ENCODE results near the gene PRICKLE2.
A peak's percentile ranks its signal among the peaks of the same experiment; 100 is the strongest.

PRICKLE2 gene, protein sequence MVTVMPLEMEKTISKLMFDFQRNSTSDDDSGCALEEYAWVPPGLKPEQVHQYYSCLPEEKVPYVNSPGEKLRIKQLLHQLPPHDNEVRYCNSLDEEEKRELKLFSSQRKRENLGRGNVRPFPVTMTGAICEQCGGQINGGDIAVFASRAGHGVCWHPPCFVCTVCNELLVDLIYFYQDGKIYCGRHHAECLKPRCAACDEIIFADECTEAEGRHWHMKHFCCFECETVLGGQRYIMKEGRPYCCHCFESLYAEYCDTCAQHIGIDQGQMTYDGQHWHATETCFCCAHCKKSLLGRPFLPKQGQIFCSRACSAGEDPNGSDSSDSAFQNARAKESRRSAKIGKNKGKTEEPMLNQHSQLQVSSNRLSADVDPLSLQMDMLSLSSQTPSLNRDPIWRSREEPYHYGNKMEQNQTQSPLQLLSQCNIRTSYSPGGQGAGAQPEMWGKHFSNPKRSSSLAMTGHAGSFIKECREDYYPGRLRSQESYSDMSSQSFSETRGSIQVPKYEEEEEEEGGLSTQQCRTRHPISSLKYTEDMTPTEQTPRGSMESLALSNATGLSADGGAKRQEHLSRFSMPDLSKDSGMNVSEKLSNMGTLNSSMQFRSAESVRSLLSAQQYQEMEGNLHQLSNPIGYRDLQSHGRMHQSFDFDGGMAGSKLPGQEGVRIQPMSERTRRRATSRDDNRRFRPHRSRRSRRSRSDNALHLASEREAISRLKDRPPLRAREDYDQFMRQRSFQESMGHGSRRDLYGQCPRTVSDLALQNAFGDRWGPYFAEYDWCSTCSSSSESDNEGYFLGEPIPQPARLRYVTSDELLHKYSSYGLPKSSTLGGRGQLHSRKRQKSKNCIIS

DNA sequence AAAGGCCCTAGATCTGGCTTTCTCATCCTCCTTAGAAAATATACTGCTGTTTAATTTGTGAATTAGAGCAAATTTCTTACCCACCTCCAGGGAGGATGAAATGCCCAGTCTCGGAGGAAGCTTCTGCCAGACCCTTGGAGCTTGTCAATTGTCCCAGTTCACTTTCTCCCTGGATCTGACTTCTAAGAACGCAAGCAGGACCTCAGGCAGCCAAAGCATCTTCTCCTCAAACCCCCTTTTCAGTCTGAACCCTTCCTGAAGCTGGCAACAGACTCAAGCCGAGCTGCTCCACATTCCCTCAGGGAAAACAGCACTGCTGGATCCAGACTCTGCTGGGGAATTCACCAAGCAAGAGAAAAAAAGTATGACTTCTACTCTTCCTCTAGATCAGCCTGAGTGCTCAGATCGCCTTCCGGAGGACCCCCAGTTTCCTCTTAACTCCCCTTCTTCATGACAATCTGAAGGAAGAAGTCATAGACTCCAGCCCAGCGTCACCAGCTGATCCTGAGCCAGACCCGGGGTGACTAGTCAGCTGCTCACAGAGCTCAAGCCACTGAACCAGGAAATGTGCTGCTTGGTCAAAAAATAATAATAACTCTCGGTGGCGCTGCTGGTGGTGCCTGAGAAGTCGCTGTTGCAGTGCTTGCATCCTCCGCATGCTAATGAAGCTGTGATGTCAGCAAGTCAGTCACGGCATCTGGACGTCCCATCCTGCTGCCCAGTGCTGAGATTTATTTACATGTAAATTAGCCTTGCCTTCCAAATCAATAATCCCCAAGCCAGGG is at the start of gene PRICKLE2:
TSS of gene PRICKLE2 (minus strand) at position 641 of the 785 bp plus-strand sequence. CDS start 26,539 bp downstream, outside the sequence.
- peak; percentile 9 to 28 (median 27) for DNase-seq

DNA sequence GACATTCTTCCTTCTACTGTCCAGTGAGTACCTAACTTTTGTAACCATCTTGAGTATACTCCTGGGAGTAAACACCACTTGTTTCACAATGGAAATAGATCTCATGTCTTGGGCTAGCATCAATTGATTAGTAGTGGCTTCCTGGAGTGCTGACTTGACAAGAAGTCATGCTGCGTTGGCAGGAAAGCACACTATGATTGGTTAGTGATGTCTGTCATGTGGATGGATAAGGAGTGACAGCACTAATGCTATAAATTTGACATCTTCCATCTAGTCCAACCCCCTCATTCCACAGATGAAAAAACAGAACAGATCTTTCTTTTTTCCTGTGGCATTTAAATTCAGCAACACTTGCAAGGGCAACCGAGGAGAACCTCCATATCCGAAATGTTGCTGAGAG is 47.6 kb upstream of the PRICKLE2 start:
- DNase-seq, result no peak

DNA sequence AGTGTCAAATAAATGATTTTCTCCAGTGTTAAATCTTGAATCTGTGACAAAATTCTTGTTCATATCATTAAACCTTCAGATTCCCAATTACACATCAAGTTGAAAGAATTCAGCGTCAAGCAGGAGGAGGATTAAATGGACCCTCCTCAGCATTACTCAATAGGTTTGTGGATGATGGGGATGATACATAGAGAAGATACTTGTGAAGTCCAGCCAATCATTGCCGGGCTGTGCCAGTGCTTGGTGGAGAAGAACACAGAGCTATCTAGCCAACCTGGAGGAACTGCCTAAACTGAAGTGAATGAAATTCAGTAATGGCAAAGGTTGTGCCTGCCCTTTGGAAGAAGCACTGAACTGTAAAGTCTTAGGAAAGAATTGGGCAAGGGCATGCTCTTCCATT is 47.0 kb upstream of the PRICKLE2 start:
- no peak for DNase-seq

DNA sequence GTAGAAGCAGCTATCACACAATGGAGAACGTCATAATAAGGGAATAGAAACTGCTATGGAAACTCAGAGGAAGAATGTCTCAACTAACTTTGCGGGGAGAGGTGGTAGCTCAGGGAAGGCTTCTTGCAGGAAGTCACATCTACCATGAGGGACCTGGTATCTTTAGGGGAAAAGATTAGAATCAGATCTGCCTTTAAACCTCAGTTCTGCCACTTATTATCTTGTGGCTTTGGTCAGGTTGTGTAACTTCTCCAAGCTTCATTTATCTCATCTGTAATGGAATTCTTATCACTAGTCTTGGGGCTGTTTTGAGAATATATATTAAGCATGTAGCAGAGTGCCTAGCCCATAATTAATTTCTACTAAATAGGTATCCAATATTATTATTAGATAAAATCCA is 46.4 kb upstream of the PRICKLE2 start:
- DNase-seq, result no peak

DNA sequence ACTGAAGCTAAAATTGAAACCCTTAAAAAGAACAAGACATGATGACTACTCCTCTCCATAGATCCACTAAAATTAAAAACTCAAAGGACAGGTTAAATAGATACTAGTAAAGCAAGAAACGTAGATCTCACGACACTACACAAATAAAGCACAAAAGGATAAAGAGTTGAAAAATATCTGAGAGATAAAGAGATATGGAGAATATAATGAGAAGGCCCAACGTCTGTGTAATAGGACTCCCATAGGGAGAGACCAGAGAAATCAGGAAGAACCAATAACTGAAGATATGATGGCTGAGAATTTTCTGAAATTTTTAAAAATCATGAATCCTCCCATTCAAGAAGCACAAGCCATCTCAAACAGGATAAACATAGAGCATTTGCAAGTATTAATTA is 45.6 kb upstream of the PRICKLE2 start:
- no peak for DNase-seq

DNA sequence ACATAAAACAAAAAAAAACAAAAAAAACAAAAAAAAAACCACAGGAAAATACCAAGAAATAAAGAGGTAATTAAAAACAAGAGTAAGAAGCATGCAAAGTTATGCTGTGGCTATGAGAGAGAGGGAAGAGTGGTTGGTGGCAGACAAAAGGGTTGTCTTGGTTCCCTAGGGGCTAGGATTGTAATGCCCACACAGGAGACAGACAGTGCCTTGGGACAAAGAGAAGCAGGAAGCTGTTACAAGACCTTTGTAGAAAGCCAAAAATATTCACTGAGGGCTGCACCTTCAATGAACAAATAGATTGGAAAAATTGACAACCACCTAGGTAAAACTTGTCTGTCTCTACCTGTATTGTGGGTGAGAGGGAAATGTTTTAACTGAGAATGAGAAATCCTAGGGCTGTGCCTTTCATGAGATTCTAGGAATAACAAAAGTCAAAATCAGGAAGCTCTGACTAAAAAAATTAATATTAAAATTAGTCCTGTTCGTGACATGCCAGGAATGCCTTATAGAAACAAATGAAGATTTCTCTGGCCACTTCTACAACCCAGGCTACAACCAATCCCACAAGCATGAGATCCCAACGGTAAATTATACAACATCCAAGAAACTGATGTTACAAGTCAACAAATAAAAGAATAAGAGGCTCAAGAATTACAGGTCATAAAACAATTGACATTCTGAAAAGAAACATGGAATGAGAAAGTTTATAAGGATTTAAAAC is 45.0 kb upstream of the PRICKLE2 start:
- no peak for DNase-seq

DNA sequence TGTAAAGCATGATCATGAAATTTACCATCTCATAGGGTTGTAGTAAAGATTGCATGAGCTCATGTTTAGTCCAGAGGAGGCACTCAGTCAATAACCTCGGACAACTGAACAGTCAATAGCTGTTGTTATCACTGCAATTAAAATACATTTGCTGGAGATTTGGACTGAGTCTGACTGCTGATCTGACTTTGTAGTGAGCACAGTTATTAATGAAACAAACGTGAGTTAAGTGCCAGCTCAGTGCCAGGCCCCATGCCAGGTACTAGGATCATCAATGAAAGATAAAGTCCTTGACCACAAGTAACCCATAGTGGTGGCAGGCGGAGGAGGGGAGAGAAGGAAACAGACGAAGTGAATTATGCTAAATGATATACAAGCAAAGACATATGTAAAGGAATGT is 43.7 kb upstream of the PRICKLE2 start:
- no peak for DNase-seq

DNA sequence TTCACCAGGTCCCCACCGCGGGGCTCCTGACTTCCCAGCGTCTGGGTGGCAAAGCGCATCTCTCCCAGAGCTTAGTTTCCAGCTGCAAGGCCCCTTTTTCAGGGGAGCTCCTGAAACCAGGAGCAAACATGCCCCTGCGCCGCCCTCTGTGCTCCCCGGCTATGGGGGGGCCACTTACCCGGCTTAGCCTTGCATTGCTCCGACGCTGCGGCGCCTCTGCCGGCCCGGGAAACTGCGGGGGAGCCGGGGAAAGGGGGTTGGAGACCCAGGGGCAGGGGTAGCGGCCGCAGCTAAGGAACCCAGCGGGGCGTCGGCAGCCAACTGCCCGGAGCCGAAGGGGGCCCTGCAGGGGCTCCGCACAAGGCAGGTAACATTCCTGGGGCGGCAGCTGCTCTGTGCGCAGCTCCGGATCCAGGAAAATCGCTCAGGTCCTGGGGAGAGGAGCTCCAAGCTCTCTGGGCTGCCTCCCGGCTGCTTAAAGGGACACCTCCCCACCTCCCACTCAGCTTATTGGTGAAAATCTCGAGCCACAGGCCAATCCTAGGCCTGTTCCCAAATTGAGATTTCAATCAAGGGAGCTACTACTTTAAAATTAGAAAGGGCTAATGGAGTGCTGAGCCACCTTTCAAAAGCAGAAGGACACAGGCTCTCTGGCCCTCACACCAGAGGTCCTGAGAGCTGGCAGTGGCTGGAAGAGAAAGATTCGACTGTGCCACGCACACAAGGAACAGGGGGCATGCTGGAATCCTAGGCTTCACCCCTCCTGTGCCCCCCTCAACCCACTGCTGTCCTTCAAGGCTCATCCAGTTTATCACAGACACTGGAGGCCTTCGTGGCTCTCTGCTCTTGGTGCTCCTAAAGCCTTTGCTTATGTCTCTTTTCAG is 42.7 kb upstream of the PRICKLE2 start:
- no peak for DNase-seq

DNA sequence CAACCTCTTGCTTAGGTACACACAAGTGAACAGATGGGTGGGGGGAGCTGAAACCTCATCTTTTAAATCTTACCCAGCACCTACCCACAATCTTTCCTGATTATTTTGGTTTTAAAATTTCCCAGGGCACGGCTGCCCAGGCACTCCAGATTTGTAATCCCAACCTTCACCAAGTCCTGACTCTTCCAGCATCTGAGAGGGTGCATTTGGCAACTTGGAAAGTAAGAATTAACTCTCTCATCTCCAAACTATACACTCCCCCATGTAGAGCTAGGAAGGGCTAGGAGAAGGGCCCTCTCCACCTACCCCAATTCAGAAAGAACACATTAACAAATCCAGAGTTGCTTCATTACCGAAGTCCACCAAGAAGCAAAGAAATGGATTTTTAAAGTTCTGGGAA is 41.7 kb upstream of the PRICKLE2 start:
- no peak for DNase-seq

DNA sequence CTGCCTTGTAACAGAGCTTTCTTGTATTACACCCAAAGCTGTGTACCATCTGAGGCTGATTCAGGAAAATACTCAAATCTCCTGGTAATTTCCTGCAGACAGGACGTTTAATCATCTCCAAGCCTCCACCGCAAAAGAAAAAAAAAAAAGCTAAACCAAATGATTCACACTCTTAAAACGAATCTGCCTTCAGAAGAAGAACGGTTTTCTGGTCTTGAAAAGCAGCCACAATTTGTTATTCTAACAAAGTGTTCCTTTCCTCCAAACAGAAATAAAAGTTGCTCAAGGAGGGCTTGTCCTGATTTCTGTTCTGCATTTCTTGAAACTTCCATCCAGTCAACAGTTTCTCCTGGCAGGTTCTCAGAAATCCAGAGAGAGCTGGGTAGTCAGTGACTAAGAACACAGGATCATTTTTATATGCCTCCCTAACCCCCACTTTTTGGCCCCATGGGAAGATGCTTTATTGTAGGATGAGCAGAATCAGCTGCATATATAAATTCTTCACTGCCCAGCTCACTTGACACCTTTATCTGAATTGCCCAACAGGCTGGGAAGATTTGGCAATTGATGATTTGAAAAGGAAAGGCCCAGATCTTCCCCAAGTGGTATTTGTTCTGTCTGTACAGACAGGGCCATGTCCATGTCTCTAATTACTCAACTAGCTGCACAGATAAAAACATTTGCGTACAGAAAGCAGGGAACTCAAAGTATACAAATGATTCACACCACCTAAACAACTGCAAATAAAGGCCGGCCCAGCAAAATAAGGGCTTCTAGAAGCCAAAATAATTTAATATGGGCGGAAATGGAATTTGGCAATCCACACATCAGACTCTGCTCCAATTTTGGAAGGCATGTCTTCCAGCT is 41.0 kb upstream of the PRICKLE2 start:
- peak in 1 of 3 donors; percentile 7 for DNase-seq

DNA sequence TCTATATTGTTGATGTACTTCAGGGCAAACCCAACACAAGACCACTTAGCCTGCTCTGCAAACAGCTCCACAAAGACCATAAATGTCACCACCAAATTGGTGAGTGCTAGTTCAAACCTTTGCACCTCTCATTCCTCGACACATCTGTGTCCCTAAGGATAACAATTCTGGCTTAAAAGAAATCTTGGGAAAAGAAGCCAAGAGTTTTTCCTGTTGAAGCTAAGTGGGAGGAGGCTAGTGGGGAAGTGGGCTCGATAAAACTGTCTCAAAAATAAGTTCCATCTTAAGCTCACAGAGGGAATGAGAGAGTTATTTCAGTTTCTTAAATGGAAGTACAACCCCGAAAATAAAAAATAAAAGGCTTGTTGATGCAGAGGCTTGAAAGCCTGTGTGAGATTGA is 40.4 kb upstream of the PRICKLE2 start:
- no peak for DNase-seq

DNA sequence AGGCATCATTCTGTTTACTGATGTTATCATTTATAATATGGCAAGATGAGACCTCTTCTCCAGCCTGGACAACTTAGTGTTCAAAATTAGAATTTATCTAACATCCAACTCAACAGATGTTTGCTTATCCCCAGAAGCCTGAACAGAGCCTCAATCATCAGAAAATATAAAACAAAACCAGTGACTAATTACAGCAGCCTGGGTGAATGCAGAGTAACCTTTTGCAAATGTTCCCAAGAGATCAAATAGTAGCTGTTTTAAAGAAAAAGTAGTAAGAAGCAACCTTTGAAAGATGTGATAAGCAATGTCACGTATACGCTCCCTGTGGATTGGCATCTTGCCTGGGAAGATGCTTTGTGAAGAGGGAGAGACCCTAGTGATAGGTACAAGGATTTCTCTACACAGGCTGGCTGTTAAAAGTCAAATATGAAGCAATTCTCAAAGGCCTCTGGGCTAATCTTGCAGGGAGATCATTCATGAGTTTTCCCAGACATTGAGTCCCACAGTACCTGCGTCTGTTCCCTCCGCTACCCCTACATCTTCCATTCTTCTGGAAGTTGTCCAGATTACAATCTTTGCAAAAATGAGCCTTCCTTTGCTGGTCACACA is 39.3 kb upstream of the PRICKLE2 start:
- no peak for DNase-seq

DNA sequence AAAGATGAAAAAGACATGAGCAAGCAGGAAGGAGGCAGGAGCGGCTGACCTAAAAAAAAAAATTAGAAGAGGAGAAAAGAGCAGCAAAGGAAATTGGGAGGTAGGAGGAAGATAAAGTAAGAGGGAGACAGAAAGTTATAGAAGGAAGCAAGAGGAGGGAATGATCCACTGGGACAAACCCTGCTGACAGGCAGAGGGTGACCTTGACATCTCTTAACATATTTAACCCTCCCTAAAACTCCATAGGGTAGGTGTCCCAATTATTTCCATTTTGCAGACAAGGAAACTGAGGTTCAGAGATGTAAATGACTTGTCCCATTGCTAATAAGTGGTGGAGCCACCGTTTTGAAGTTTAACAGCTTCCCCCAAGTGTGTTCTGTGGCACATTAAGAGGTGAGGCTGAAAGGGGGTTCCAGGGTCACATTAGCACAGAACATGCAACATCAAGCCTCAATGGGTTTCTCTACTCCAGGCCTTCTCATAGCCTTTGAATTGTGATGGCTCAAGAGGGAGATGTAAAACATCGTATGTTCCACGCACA is 37.4 kb upstream of the PRICKLE2 start:
- no peak for DNase-seq

DNA sequence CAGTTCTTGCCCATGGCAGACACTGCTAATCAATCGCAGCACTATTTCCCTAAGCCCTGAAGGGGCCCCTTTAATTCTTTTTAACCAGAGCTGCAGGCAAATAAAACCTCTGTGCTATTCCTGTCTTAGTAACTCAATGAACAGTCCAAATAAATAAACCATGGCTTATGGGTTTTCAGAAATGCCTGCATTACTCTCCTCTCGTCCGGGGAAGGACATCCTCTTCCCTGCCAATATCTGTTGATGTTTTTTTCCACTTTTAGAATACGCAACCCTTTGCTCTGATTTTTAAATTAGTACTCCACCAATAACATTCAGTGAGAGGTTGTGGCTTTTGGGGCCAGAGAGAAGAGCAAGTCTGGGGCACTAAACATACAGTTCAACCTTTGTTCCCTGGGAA is 35.2 kb upstream of the PRICKLE2 start:
- DNase-seq, result no peak

DNA sequence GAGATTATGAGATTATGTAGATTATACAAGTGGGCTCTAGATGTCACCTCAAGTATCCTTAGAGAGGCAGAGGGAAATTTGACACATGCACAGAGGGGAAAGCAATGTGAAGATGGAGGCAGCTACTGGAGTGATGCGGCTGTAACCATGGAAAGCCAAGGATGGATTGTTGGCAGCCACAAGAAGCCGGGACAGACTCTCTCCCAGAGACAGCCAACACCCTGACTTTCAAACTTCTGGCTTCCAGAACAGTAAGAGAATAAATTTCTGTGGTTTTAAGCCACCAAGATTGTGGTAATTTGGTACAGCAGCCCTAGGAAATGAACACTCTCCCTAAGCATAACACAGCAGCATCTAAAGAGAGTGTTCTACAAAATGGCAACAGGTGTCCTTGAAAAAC is 34.4 kb upstream of the PRICKLE2 start:
- no peak for DNase-seq

DNA sequence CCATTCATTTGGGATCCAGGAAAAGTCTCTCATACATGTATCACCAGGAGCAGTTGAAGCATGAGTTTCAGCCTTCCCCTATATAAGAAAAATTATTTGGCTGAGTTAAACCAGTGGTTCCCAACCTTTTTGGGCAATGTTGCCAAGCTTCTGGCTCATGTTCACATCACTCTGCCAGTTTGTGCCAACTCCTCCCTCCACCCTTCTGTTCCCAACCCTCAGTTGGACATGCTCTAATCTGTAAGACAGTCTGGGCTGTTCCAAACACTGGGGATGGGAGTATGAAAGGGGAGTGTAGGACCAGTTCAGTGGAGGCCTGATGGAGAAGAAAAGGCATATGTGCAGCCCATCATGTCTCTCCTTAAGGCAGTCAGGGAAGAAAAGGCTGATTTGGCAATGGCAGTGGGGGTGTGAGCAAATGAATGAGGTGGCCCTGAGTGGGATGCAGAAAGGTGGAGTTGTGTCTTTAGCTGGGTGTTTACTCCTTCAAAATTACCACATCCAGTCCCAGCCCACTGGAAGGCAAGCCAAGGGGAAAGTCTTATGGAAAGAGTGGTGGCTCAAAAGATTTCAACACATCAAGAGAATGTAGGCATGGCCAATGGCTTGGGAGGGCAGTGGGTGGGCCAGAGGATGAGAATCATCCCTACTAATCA is 32.0 kb upstream of the PRICKLE2 start:
- DNase-seq, result no peak

DNA sequence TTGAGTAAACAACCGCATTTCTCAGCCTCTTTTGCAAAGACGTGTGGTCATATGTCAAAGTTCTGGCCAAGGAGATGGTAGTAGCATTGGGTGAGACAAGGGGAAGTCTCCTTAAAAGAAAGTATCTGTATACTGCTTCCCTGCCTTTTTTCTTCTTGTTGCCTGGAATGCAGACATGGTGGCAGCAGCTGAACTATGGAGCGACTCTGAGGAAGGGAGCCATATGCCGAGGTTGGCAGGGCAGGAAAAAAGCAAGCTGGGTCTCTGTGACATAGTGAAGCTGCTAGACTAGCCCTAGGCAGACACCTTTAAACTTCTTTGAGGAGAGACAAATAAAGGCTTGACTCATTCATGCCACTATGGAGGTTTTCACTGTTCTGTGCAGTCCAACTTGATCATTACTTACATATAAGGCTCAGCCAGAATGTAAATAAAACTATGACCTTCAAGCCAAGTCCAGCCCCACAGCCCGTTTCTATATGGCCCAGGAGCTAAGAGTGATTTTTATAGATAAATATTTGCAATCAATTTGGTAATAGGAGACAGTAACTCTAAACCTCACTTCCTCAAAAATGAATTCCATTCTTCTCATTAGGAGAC is 30.6 kb upstream of the PRICKLE2 start:
- no peak for DNase-seq

DNA sequence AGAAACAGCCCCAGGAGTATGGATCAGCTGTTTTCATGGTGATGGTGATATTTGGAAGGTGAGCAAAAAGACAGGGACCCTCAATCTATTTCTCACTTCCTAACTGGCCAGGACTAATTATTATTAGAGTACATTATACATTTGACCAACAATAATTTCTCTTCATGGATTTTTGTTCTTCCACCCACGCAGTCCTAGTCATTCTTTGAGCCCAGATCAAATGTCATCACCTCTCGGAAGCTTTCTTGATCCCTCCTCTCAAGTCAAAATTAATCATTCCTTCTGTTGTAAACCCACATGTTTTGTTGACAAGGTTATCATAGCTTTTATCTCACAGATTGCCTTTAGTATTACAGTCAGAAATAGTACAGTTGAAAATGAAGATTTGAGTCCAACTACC is 29.2 kb upstream of the PRICKLE2 start:
- DNase-seq, result no peak

DNA sequence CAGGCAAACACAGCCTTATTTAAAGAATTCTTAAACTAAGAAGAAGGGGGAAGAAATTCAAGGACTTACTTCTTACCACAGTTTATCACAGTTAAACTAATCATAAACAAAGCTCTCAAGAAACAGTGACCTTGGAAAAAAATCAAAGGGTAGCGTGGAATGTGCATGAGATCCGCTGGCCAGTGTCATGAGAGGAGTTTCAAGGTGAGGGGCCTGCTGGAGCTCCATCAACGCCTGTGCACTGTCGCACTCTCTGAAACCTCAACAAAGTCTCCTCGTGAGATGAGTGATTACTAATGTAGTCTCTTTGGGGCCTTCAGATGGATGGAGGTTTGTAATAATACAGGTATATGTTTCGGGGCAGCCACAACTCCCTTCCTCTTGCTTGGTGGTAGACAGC is 28.4 kb upstream of the PRICKLE2 start:
- no peak for DNase-seq
